Lung (tissue), 12 donors: ENCODE data around the gene ANGPTL8. TPM values are rescaled to one million over a fixed set of nuclear protein-coding genes. Genes with fewer than 3 reads are reported as not detected.

Source experiments
- ATAC-seq: fragments of 200-7000 bp; cut with Tn5 transposase; one replicate; pipeline ENCODE4 v1.9.1; 2020; ENCODE audit warnings: moderate number of reproducible peaks; ENCODE audit not compliant: insufficient read depth, low FRiP score
- DNase-seq, 3 donors: peaks; one replicate each; pipeline ENCODE4 v3.0.0-alpha.2; 2013 to 2017
- H3K27ac ChIP-seq, 2 donors: one replicate each; pipeline ENCODE4 v1.5.1; 2013; ENCODE audit warnings: mild to moderate bottlenecking in 2 of 2, moderate library complexity in 2 of 2, control low read depth in 1 of 2, inconsistent platforms in 1 of 2, low read depth in 1 of 2, low read length in 1 of 2
- H3K27me3 ChIP-seq, 3 donors: one replicate each; pipeline ENCODE4 v1.5.1; 2013; ENCODE audit warnings: low read length in 2 of 3; ENCODE audit not compliant: control insufficient read depth in 3 of 3, insufficient read depth in 3 of 3
- H3K36me3 ChIP-seq, 4 donors: one replicate each; pipeline ENCODE4 v1.5.1; 2013; ENCODE audit warnings: low read length in 4 of 4, mild to moderate bottlenecking in 1 of 4, moderate library complexity in 1 of 4; ENCODE audit not compliant: control insufficient read depth in 4 of 4, insufficient read depth in 4 of 4
- H3K4me1 ChIP-seq, 5 donors: one replicate each; pipeline ENCODE4 v1.5.1; 2013; ENCODE audit warnings: low read length in 5 of 5, mild to moderate bottlenecking in 2 of 5, moderate library complexity in 1 of 5; ENCODE audit not compliant: control insufficient read depth in 5 of 5, insufficient read depth in 5 of 5
- H3K4me3 ChIP-seq: one replicate; pipeline ENCODE4 v1.5.1; 2013; ENCODE audit warnings: mild to moderate bottlenecking, control low read depth, moderate library complexity
- H3K9ac ChIP-seq, 2 donors: one replicate each; pipeline ENCODE4 v1.5.1; 2013; ENCODE audit warnings: low read length in 2 of 2, control low read depth in 1 of 2; ENCODE audit not compliant: insufficient read depth in 1 of 2
- H3K9me3 ChIP-seq, 4 donors: one replicate each; pipeline ENCODE4 v1.5.1; 2013; ENCODE audit warnings: low read length in 3 of 4, mild to moderate bottlenecking in 1 of 4, moderate library complexity in 1 of 4; ENCODE audit not compliant: control insufficient read depth in 4 of 4, insufficient read depth in 3 of 4
- CTCF ChIP-seq: IDR thresholded peaks from 2 replicates; pipeline ENCODE4 v1.5.1; 2012; ENCODE audit warnings: mild to moderate bottlenecking; ENCODE audit errors: control extremely low read depth, extremely low read depth
- WGBS, 2 donors: extraction: QIAGEN DNeasy Blood & Tissue Kit; methylation state at CpG; one replicate each; pipeline ENCODE4 v1.1.7; 2013; 5-methylcytosine and 5-hydroxymethylcytosine counted together
- polyA plus RNA-seq, 2 donors: library from polyadenylated mRNA; stranded (reverse); fragments of 200-250 nt; gene quantifications; one replicate each; pipeline ENCODE4 v1.2.1, GENCODE V29; 2013
- total RNA-seq, 2 donors: library from RNA; depleted of rRNA in 1 of 2; stranded (reverse); fragments of >200 nt in 1 of 2; gene quantifications; one replicate each; pipeline ENCODE4 v1.2.1, GENCODE V29; 2014 to 2021
- donor health status: control.
- donor health status: control.
- donor health status: Bipolar disorder and iron deficiency.
- donor health status: healthy.
- donor health status: DM: yes; HTN: yes; CAD: no.

The ANGPTL8 gene
- total and polyA plus RNA-seq, 4 donors = 0.19 to 1.0 TPM; not detected in 2

- H3K27ac ChIP-seq = peak overlapping the region in 1 of 2 donors; percentile 26
- H3K4me3 ChIP-seq = no peak overlapping the region
- H3K9ac ChIP-seq = no peak overlapping the region
- no peak for ATAC-seq
- no peak for DNase-seq
- H3K36me3 ChIP-seq = peaks cover 0 to 45% (median 22%) of the 10 kb centered on the region in 4 donors
- no peaks in the 10 kb centered on the region for H3K4me1 ChIP-seq
- WGBS, 2 donors = 91% methylated on average over 7 of the region's 7 CpGs
- no peaks in the 10 kb centered on the region for H3K9me3 ChIP-seq
- no peaks in the 10 kb centered on the region for H3K27me3 ChIP-seq
- TF ChIP-seq CTCF = no peak
Observed at GRCh38 chr19:11230621-11231386, 8.6 kb upstream of the ANGPTL8 start.

GRCh38 chr19:11232555-11232954, 6.9 kb upstream of the ANGPTL8 start:
- no peak overlapping the region for H3K9ac ChIP-seq
- WGBS, 2 donors = 87 to 89% methylated on average over 4 of the region's 4 CpGs
- H3K9me3 ChIP-seq = no peaks in the 10 kb centered on the region
- H3K27me3 ChIP-seq = no peaks in the 10 kb centered on the region
- peaks cover 0 to 5% (median 0%) of the 10 kb centered on the region in 5 donors for H3K4me1 ChIP-seq
- no peak for TF ChIP-seq CTCF
- H3K27ac ChIP-seq = no peak overlapping the region
- peaks cover 0 to 50% (median 23%) of the 10 kb centered on the region in 4 donors for H3K36me3 ChIP-seq
- ATAC-seq (no peak), DNase-seq (no peak)
- no peak overlapping the region for H3K4me3 ChIP-seq

GRCh38 chr19:11233073-11233472, 6.3 kb upstream of the ANGPTL8 start:
- Histone ChIP-seq H3K4me3 (no peak overlapping the region), H3K4me1 (peaks cover 0 to 5% (median 0%) of the 10 kb centered on the region in 5 donors), H3K9me3 (no peaks in the 10 kb centered on the region), H3K27ac (no peak overlapping the region), H3K36me3 (peaks cover 0 to 50% (median 23%) of the 10 kb centered on the region in 4 donors), H3K9ac (no peak overlapping the region), H3K27me3 (no peaks in the 10 kb centered on the region)
- DNase-seq = no peak
- ATAC-seq = no peak
- TF ChIP-seq CTCF = no peak
- WGBS, 2 donors = 88 to 89% methylated on average over 15 of the region's 15 CpGs
